Psoas muscle (tissue), 8 donors: ENCODE data around the gene DCC. TPM values are rescaled to one million over a fixed set of nuclear protein-coding genes. Genes with fewer than 3 reads are reported as not detected.

Experiments
- ATAC-seq, 4 donors: fragments of 200-7000 bp; cut with Tn5 transposase; one replicate each; pipeline ENCODE4 v1.9.1; 2020; ENCODE audit warnings: moderate library complexity in 3 of 4, mild to moderate bottlenecking in 2 of 4
- DNase-seq, 2 donors: peaks; one replicate each; pipeline ENCODE4 v3.0.0-alpha.2; 2020
- H3K27ac ChIP-seq: fragments of 200-600 bp; one replicate; pipeline ENCODE4 v1.8.0; 2022
- H3K27me3 ChIP-seq, 3 donors: fragments of 200-600 bp in 1 of 3; one replicate each; pipeline versions ENCODE4 v1.6.1 to v1.8.0; 2013 to 2022; ENCODE audit warnings: low read length in 2 of 3, mild to moderate bottlenecking in 2 of 3, moderate library complexity in 1 of 3; ENCODE audit not compliant: insufficient read depth in 3 of 3
- H3K36me3 ChIP-seq, 2 donors: fragments of 200-600 bp in 1 of 2; one replicate each; pipeline versions ENCODE4 v1.6.1 to v1.8.0; 2013 to 2022; ENCODE audit warnings: low read depth in 1 of 2, mild to moderate bottlenecking in 1 of 2, moderate library complexity in 1 of 2; ENCODE audit not compliant: insufficient read depth in 1 of 2
- H3K4me1 ChIP-seq: fragments of 200-600 bp; one replicate; pipeline ENCODE4 v1.8.0; 2022
- H3K4me3 ChIP-seq: fragments of 200-600 bp; one replicate; pipeline ENCODE4 v1.8.0; 2022; ENCODE audit warnings: mild to moderate bottlenecking
- H3K9me3 ChIP-seq: fragments of 200-600 bp; one replicate; pipeline ENCODE4 v1.8.0; 2022
- CTCF ChIP-seq: fragments of 200-600 bp; IDR thresholded peaks from one replicate; pipeline ENCODE4 v1.8.0; 2022; ENCODE audit warnings: antibody characterized with exemption
- WGBS, 3 donors: extraction: QIAGEN DNeasy Blood & Tissue Kit; methylation state at CpG; one replicate each; pipeline versions ENCODE4 v1.1.6 to v1.1.7; 2013; 5-methylcytosine and 5-hydroxymethylcytosine counted together
- intact Hi-C, 2 donors: fragments of 100-400 bp; cut with DNase I; formaldehyde crosslinking; loops; one replicate each; pipeline versions ENCODE4 v1.11.0 to v1.14.2; 2022
- polyA plus RNA-seq, 3 donors: library from polyadenylated mRNA; stranded (reverse); fragments of 200-250 nt; gene quantifications; one replicate each; pipeline ENCODE4 v1.2.3, GENCODE V29; 2013
- total RNA-seq, 4 donors: library from RNA; stranded (reverse); fragmentation: NEBNext Ultra II Directional in 2 of 4; extraction: Animal tissue kit (Norgen Biotek cat#: 25700) in 2 of 4; gene quantifications; one replicate each; pipeline versions ENCODE4 v1.2.1 to v1.2.4, GENCODE V29; 2021 to 2023
- donor health status: healthy with polysubstance abuse.
- donor health status: DM: no; HTN: no; CAD: no; lungs with moderate emphysema.
- donor health status: Bipolar disorder and iron deficiency.
- donor health status: healthy.
- donor health status: DM: yes; HTN: yes; CAD: no.
- donor health status: DM: no; HTN: no; CAD: no.
- donor health status: DM: no; HTN: no; CAD: no.
- donor health status: DM: yes; HTN: yes; CAD: no.

The DCC gene
- total and polyA plus RNA-seq, 7 donors, result 0.01 to 0.02 TPM; not detected in 5

GRCh38 chr18:53070788-53071187 is 730.8 kb downstream of the DCC start:
- no peaks in the 10 kb centered on the region for H3K4me1 ChIP-seq
- no peak overlapping the region for H3K4me3 ChIP-seq
- no peak for TF ChIP-seq CTCF
- H3K36me3 ChIP-seq, result no peaks in the 10 kb centered on the region
- H3K27ac ChIP-seq, result no peak overlapping the region
- WGBS, 3 donors, result 23 to 28% (median 26%) methylated on average over 6 of the region's 6 CpGs
- no peak for DNase-seq
- H3K27me3 ChIP-seq, result no peaks in the 10 kb centered on the region
- intact Hi-C loops, result no loop called here
- no peaks in the 10 kb centered on the region for H3K9me3 ChIP-seq
- no peak for ATAC-seq

GRCh38 chr18:53080687-53081086 is 740.7 kb downstream of the DCC start:
- no peaks in the 10 kb centered on the region for H3K36me3 ChIP-seq
- H3K27me3 ChIP-seq, result no peaks in the 10 kb centered on the region
- ATAC-seq (no peak), DNase-seq (no peak)
- H3K4me1 ChIP-seq, result no peaks in the 10 kb centered on the region
- intact Hi-C loops, result no loop called here
- H3K9me3 ChIP-seq, result no peaks in the 10 kb centered on the region
- TF ChIP-seq CTCF, result no peak
- 58 to 63% (median 62%) methylated on average over 2 of the region's 2 CpGs for WGBS, 3 donors
- no peak overlapping the region for H3K4me3 ChIP-seq
- no peak overlapping the region for H3K27ac ChIP-seq

- ATAC-seq (no peak), DNase-seq (no peak)
- no peak for TF ChIP-seq CTCF
- H3K27ac ChIP-seq, result no peak overlapping the region
- 55 to 65% (median 60%) methylated on average over 5 of the region's 5 CpGs for WGBS, 3 donors
- intact Hi-C loops, result no loop called here
- no peaks in the 10 kb centered on the region for H3K4me1 ChIP-seq
- H3K27me3 ChIP-seq, result no peaks in the 10 kb centered on the region
- no peaks in the 10 kb centered on the region for H3K36me3 ChIP-seq
- H3K4me3 ChIP-seq, result no peak overlapping the region
- no peaks in the 10 kb centered on the region for H3K9me3 ChIP-seq
Observed at GRCh38 chr18:53093636-53094035, 753.6 kb downstream of the DCC start.

GRCh38 chr18:53101536-53102105 is 761.6 kb downstream of the DCC start:
- 36 to 56% (median 48%) methylated on average over 5 of the region's 5 CpGs for WGBS, 3 donors
- intact Hi-C loops, result no loop called here
- no peaks in the 10 kb centered on the region for H3K36me3 ChIP-seq
- no peaks in the 10 kb centered on the region for H3K4me1 ChIP-seq
- no peaks in the 10 kb centered on the region for H3K9me3 ChIP-seq
- no peak for TF ChIP-seq CTCF
- H3K27me3 ChIP-seq, result no peaks in the 10 kb centered on the region
- DNase-seq (no peak), ATAC-seq (no peak)
- no peak overlapping the region for H3K27ac ChIP-seq
- no peak overlapping the region for H3K4me3 ChIP-seq

- 56 to 62% (median 62%) methylated on average over 3 of the region's 3 CpGs for WGBS, 3 donors
- Histone ChIP-seq H3K27me3 (no peaks in the 10 kb centered on the region), H3K36me3 (no peaks in the 10 kb centered on the region), H3K9me3 (no peaks in the 10 kb centered on the region), H3K27ac (no peak overlapping the region), H3K4me3 (no peak overlapping the region), H3K4me1 (no peaks in the 10 kb centered on the region)
- intact Hi-C loops, result no loop called here
- no peak for TF ChIP-seq CTCF
- ATAC-seq (no peak), DNase-seq (no peak)
Observed at GRCh38 chr18:53114441-53114840, 774.4 kb downstream of the DCC start.
